Neural crest cell (in vitro differentiated cells): Measurements from ENCODE around the gene LRRK1. TPM values are rescaled to one million over a fixed set of nuclear protein-coding genes. Genes with fewer than 3 reads are reported as not detected.
A peak's percentile ranks its signal among the peaks of the same experiment; 100 is the strongest.

Experiments
- DNase-seq: peaks from one replicate; pipeline ENCODE4 v3.0.0; 2021; ENCODE audit warnings: low read depth, mixed read lengths, low spot score
- H3K27ac Mint-ChIP-seq: one replicate; pipeline ENCODE4 v1.8.0; 2021; ENCODE audit warnings: mild to moderate bottlenecking, mixed read lengths; ENCODE audit not compliant: unreplicated experiment
- H3K27me3 Mint-ChIP-seq: 2 replicates; pipeline ENCODE4 v1.8.0; 2021; ENCODE audit warnings: low read depth, mild to moderate bottlenecking, mixed read lengths
- H3K36me3 Mint-ChIP-seq: 2 replicates; pipeline ENCODE4 v1.8.0; 2021; ENCODE audit warnings: low read depth, mild to moderate bottlenecking, mixed read lengths
- H3K4me1 Mint-ChIP-seq: 2 replicates; pipeline ENCODE4 v1.8.0; 2021; ENCODE audit warnings: mixed read lengths
- H3K4me3 Mint-ChIP-seq: one replicate; pipeline ENCODE4 v1.8.0; 2021; ENCODE audit warnings: mild to moderate bottlenecking, mixed read lengths
- H3K9me3 Mint-ChIP-seq: 2 replicates; pipeline ENCODE4 v1.8.0; 2021; ENCODE audit warnings: mixed read lengths
- total RNA-seq: library from RNA; stranded (reverse); gene quantifications from 2 replicates; pipeline ENCODE4 v1.2.1, GENCODE V29; 2021
- TF ChIP-seq, protein P1 (sequence below): fragments of 200-600 bp; sonication (generic); conservative IDR thresholded peaks from 2 replicates; pipeline ENCODE4 v1.5.0; 2021; ENCODE audit warnings: antibody characterized with exemption, mild to moderate bottlenecking

LRRK1 gene
- total RNA-seq, 1 donor from 2014 or later, result 1.7 TPM

DNA sequence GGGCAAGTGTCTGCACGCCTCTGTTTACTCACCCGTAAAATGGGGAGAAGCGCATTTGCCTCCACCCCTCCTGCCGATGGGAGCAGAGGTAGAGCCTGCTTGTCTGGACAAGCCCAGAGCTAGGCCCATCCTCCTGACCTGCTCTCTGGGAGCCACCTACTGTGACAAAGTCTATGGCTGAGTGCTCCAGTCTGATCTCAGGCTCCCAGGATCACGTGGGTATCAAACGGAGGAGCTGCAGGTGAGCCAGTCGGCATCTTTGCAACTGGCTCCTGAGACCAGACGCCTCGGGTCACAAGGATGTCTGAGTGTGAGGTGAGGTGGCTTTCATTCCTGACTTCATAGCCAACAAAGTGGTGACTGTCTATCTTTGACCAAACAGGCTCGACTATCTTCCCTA, 41.6 kb upstream of the LRRK1 start:
- Mint-ChIP-seq H3K27me3 (peaks cover 78% of the 10 kb centered on the region), H3K9me3 (no peaks in the 10 kb centered on the region), H3K4me1 (peaks cover 15% of the 10 kb centered on the region), H3K27ac (no peak overlapping the region), H3K4me3 (no peak overlapping the region), H3K36me3 (no peaks in the 10 kb centered on the region)
- no peak for DNase-seq
- TF ChIP-seq, protein P1, sequence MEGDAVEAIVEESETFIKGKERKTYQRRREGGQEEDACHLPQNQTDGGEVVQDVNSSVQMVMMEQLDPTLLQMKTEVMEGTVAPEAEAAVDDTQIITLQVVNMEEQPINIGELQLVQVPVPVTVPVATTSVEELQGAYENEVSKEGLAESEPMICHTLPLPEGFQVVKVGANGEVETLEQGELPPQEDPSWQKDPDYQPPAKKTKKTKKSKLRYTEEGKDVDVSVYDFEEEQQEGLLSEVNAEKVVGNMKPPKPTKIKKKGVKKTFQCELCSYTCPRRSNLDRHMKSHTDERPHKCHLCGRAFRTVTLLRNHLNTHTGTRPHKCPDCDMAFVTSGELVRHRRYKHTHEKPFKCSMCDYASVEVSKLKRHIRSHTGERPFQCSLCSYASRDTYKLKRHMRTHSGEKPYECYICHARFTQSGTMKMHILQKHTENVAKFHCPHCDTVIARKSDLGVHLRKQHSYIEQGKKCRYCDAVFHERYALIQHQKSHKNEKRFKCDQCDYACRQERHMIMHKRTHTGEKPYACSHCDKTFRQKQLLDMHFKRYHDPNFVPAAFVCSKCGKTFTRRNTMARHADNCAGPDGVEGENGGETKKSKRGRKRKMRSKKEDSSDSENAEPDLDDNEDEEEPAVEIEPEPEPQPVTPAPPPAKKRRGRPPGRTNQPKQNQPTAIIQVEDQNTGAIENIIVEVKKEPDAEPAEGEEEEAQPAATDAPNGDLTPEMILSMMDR, result no peak

DNA sequence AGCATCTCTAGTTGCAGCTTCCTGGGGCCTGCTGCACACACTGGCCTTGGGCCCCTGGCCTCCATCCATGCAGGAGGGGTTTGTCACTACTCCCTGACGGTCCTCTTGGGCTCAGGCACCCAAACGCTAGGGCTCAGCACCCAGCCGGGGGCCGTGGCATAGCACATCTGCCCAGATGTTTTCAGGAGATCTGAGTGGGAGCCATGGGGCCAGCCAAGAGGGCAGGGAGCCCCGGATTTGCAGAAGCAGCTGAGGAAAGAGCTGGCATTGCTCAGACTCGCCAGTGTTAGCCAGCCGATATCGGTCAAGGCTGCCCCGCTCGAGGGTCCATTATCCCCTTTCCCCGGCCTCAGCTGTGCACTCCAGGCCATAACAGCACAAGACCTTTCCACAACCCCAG, 41.0 kb upstream of the LRRK1 start:
- no peak for DNase-seq
- Mint-ChIP-seq H3K4me3 (peak overlapping the region; percentile 90), H3K27me3 (peaks cover 80% of the 10 kb centered on the region), H3K36me3 (no peaks in the 10 kb centered on the region), H3K9me3 (no peaks in the 10 kb centered on the region), H3K27ac (no peak overlapping the region), H3K4me1 (peaks cover 15% of the 10 kb centered on the region)
- TF ChIP-seq, protein P1, result no peak

DNA sequence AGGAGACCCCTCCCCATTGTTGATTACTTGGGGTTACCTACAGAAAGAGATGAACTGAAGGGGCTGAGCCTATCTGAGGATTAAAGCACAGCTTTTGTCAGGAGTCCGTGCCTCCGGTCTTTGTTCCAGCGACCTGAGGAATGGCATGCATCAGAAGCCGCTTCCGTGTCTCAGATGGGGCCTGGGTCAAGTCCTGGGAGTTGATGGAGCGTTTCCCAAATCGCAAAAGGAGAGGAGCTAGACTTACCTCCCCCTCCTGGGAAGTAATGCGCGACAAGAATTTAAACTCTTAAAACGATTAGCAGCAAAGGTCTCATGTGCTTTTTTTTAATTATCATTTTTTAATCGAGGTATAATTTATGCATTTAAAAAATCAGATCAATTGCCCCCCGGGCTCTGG, 40.5 kb upstream of the LRRK1 start:
- no peaks in the 10 kb centered on the region for H3K9me3 Mint-ChIP-seq
- H3K27me3 Mint-ChIP-seq, result peaks cover 85% of the 10 kb centered on the region
- H3K36me3 Mint-ChIP-seq, result no peaks in the 10 kb centered on the region
- H3K4me3 Mint-ChIP-seq, result peak overlapping the region; percentile 90
- TF ChIP-seq, protein P1, result no peak
- peaks cover 15% of the 10 kb centered on the region for H3K4me1 Mint-ChIP-seq
- no peak for DNase-seq
- no peak overlapping the region for H3K27ac Mint-ChIP-seq

DNA sequence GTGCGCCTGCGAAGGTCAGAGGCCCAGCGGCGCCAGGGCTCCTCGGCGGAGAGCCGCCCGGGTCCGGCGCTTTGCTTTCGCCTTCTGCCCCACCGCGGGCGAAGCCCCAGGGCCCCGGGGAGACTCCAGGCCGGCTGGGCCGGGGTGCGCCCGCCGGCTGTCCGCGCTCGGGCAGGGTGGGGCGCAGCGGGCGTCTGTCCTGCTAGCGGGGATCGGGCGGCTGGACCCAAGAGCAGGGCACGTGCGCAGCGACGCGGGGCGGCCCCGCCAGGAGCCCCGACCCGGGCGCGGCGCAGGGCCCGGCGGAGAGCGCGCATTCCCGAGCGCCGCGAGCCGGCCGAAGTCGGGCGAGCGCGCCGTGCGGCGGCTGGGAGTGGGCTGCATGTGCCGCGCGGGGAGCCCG, 40.1 kb upstream of the LRRK1 start:
- H3K4me3 Mint-ChIP-seq, result no peak overlapping the region

GRCh38 chr15:100879464-100880138, 39.6 kb upstream of the LRRK1 start, which contains the start of gene ALDH1A3:
TSS of gene ALDH1A3 (plus strand) at chr15:100879831. CDS start at chr15:100879908, 77 bp downstream.
- no peak for DNase-seq

More for the DNA sequence above, 40.1 kb upstream of the LRRK1 start:
- TF ChIP-seq, protein P1, result no peak
- Mint-ChIP-seq H3K9me3 (no peaks in the 10 kb centered on the region), H3K27ac (no peak overlapping the region), H3K4me1 (peaks cover 15% of the 10 kb centered on the region), H3K27me3 (peaks cover 88% of the 10 kb centered on the region), H3K36me3 (no peaks in the 10 kb centered on the region)
- no peak for DNase-seq

More at GRCh38 chr15:100879464-100880138, 39.6 kb upstream of the LRRK1 start, which contains the start of gene ALDH1A3:
- Mint-ChIP-seq H3K36me3 (no peaks in the 10 kb centered on the region), H3K9me3 (no peaks in the 10 kb centered on the region), H3K4me1 (peaks cover 15% of the 10 kb centered on the region), H3K4me3 (peak within 1 kb of the TSS; percentile 90), H3K27ac (no peak within 1 kb of the TSS), H3K27me3 (peaks cover 88% of the 10 kb centered on the region)
- TF ChIP-seq, protein P1, result no peak
